DMS153 treated with DMSO at 0.1 percent for 48 hours (cell line): ENCODE measurements around the gene UBC.
A peak's percentile ranks its signal among the peaks of the same experiment; 100 is the strongest.

ENCODE experiments used
- DNase-seq: peaks from one replicate; lab custom pipeline; 2025; ENCODE audit not compliant: unreplicated experiment; lab: John Stamatoyannopoulos, UW

UBC gene

GRCh38 chr12:124865728-124866127 lies 48.7 kb downstream of the UBC start:
- no peak for DNase-seq

- DNase-seq, result no peak
Observed at GRCh38 chr12:124864326-124864752, 50.1 kb downstream of the UBC start.

- DNase-seq, result peak; percentile 44
Observed at GRCh38 chr12:124863416-124864325, 50.8 kb downstream of the UBC start, which contains the start of gene SCARB1. Gene SCARB1 (minus strand): TSS chr12:124863864. CDS start chr12:124863720, 144 bp downstream.

GRCh38 chr12:124862768-124863415 lies 51.6 kb downstream of the UBC start:
- DNase-seq, result no peak

GRCh38 chr12:124861898-124862676 lies 52.4 kb downstream of the UBC start:
- DNase-seq, result no peak
